Memory B cell (primary cell): Measurements from ENCODE around the gene PFKP.
"Not testable (repeated sequence)": the region's sequence is repeated elsewhere in the genome, so short reads cannot be mapped to it uniquely, and the experiment has no call there.

Experiments used
- ATAC-seq: fragments of 150-1000 bp; cut with Tn5 transposase; 2 replicates; pipeline ENCODE4 v1.10.0; 2021; ENCODE audit warnings: low read depth, mild to moderate bottlenecking, moderate library complexity
- DNase-seq, 2 donors: peaks; one replicate each; pipeline ENCODE4 v3.0.0; 2022; ENCODE audit warnings: low spot score in 2 of 2
- H3K27ac Mint-ChIP-seq: one replicate; pipeline ENCODE4 v1.8.0; 2022; ENCODE audit warnings: mild to moderate bottlenecking, moderate library complexity, mixed read lengths
- H3K27me3 Mint-ChIP-seq: one replicate; pipeline ENCODE4 v1.8.0; 2022; ENCODE audit warnings: mixed read lengths
- H3K36me3 Mint-ChIP-seq: one replicate; pipeline ENCODE4 v1.8.0; 2022; ENCODE audit warnings: mild to moderate bottlenecking, mixed read lengths
- H3K4me1 Mint-ChIP-seq: one replicate; pipeline ENCODE4 v1.8.0; 2022; ENCODE audit warnings: mixed read lengths
- H3K4me3 Mint-ChIP-seq: one replicate; pipeline ENCODE4 v1.8.0; 2022; ENCODE audit warnings: mild to moderate bottlenecking, moderate library complexity, mixed read lengths
- H3K9me3 Mint-ChIP-seq: one replicate; pipeline ENCODE4 v1.8.0; 2022; ENCODE audit warnings: mixed read lengths

PFKP gene

DNA sequence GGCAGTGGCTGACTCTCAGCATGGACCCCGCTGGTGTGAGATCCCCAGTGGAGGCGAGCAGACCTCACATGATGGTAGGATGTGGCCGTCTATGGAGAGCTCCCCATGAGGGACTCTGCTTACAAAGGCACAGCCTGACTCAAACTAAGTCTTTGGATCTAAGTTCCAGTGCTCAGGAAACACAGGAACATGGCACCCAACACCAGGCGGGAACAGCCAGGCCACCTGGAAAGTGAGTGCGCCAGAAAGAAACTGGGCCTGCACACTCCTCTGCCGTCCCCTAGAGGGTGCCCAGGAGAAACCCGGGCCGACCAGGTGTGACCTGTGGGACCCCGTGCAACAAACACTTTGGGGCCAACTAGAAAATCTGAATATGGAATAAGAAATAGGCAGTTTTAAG lies 95.2 kb downstream of the PFKP start:
- ATAC-seq (no peak), DNase-seq (no peak)
- Mint-ChIP-seq H3K9me3 (no peaks in the 10 kb centered on the region), H3K27me3 (no peaks in the 10 kb centered on the region), H3K27ac (no peak overlapping the region), H3K4me3 (no peak overlapping the region), H3K4me1 (no peaks in the 10 kb centered on the region), H3K36me3 (peaks cover 51% of the 10 kb centered on the region)

GRCh38 chr10:3163879-3164278 lies 96.5 kb downstream of the PFKP start:
- Mint-ChIP-seq H3K36me3 (peaks cover 48% of the 10 kb centered on the region), H3K27me3 (no peaks in the 10 kb centered on the region), H3K9me3 (no peaks in the 10 kb centered on the region)

GRCh38 chr10:3165196-3165595 lies 97.8 kb downstream of the PFKP start:
- DNase-seq (no peak), ATAC-seq (no peak)
- Mint-ChIP-seq H3K27me3 (no peaks in the 10 kb centered on the region), H3K4me1 (peaks cover 2% of the 10 kb centered on the region), H3K4me3 (no peak overlapping the region), H3K27ac (no peak overlapping the region), H3K36me3 (peaks cover 43% of the 10 kb centered on the region), H3K9me3 (no peaks in the 10 kb centered on the region)

More at GRCh38 chr10:3163879-3164278, 96.5 kb downstream of the PFKP start:
- Mint-ChIP-seq H3K4me3 (no peak overlapping the region), H3K4me1 (no peaks in the 10 kb centered on the region), H3K27ac (no peak overlapping the region)
- no peak for DNase-seq
- ATAC-seq: no peak

DNA sequence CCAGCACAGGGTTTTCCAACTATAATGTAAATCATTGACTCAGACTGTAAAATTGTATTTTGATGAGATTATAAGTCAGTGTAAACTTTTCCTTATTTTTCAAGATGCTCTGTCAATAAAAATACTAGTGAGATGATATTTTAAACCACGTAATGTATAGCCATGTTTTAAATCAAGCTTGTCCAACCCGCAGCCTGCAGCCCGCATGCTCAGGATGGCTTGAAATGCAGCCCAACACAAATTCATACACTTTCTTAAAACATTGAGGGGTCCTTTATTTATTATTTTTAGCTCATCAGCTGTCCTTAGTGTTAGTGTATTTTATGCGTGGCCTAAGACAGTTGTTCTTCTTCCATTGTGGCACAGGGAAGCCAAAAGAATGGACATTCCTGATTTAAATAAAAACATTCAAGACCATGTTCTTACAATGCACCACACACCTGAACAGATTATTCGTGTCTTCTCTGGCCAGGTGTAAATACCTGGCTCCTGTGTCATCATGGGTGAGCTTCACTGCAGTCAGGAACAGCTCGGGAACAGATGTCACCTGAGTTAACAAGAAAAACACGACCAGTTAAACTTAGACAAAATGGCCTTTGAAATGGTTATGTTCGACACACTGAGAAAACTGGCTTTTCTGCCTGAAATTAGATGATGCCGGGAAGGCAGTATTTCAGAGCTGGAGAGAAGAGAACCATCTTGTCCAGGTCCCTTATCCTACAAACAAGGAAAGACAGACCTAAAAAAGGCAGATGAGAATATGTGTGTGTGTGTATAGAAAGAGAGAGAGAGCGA lies 99.3 kb downstream of the PFKP start:
- Mint-ChIP-seq H3K4me1 (peaks cover 2% of the 10 kb centered on the region), H3K27me3 (no peaks in the 10 kb centered on the region), H3K4me3 (no peak overlapping the region), H3K9me3 (no peaks in the 10 kb centered on the region), H3K36me3 (peaks cover 40% of the 10 kb centered on the region), H3K27ac (no peak overlapping the region)
- ATAC-seq: no peak
- DNase-seq: no peak

- H3K36me3 Mint-ChIP-seq: peaks cover 37% of the 10 kb centered on the region
- no peak overlapping the region for H3K27ac Mint-ChIP-seq
- no peaks in the 10 kb centered on the region for H3K27me3 Mint-ChIP-seq
Observed at GRCh38 chr10:3167611-3168330, 100.4 kb downstream of the PFKP start.

DNA sequence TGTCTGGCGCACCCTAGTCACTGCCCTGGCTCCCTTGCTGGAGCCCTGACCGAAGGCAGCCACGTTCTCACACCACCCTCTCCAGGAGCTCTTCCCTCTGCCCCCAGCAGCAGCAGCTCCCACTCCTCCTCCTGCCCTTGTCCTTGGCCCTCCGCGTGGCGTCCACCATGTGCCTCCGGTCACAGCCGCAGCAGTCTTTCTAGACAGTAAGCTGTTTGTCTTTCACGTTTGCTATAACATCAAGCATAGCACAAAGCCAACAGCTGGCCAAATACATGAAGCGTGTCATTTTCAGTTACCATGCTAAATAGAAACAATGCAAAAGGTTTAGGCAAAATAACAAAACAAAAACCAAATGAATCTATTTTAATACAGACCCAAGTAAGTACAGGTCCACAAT lies 101.9 kb downstream of the PFKP start:
- H3K27ac Mint-ChIP-seq: no peak overlapping the region
- no peak overlapping the region for H3K4me3 Mint-ChIP-seq
- H3K9me3 Mint-ChIP-seq: peaks cover 2% of the 10 kb centered on the region
- H3K36me3 Mint-ChIP-seq: peaks cover 32% of the 10 kb centered on the region
- H3K4me1 Mint-ChIP-seq: peaks cover 8% of the 10 kb centered on the region
- ATAC-seq (no peak), DNase-seq (no peak)
- H3K27me3 Mint-ChIP-seq: no peaks in the 10 kb centered on the region

More at GRCh38 chr10:3167611-3168330, 100.4 kb downstream of the PFKP start:
- Mint-ChIP-seq H3K4me1 (peaks cover 2% of the 10 kb centered on the region), H3K4me3 (no peak overlapping the region), H3K9me3 (no peaks in the 10 kb centered on the region)
- no peak for ATAC-seq
- DNase-seq: no peak

GRCh38 chr10:3169673-3170072 lies 102.3 kb downstream of the PFKP start:
- Mint-ChIP-seq H3K27ac (no peak overlapping the region), H3K27me3 (no peaks in the 10 kb centered on the region), H3K4me3 (no peak overlapping the region), H3K36me3 (peaks cover 32% of the 10 kb centered on the region), H3K4me1 (peaks cover 8% of the 10 kb centered on the region), H3K9me3 (peaks cover 2% of the 10 kb centered on the region)
- no peak for ATAC-seq
- DNase-seq: no peak

- H3K27me3 Mint-ChIP-seq, H3K4me1 Mint-ChIP-seq, ATAC-seq, DNase-seq, H3K9me3 Mint-ChIP-seq: not testable (repeated sequence)
- peaks cover 17% of the 10 kb centered on the region for H3K36me3 Mint-ChIP-seq
- peak overlapping the region; percentile 91 for H3K27ac Mint-ChIP-seq
- H3K4me3 Mint-ChIP-seq: peak overlapping the region; percentile 29
Observed at GRCh38 chr10:3171488-3171887, 104.1 kb downstream of the PFKP start.

DNA sequence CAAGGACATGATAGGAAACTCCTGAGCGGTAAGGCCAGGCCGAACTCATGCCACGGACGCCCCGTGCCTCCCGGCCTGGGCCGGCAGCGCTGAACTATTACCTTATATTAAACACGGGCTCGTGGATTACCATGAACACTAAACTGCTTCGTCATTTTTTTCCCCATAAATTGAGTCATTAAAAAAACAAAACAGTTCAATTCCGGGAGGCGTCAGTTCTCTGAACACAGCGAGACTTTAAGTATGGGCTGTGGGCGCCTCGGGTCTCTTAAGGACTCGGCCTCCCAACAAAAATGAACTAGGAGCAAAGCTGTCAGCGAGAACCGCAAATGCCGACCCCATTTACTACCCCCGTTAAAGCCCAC lies 104.7 kb downstream of the PFKP start:
- DNase-seq (no peak), ATAC-seq (no peak)

GRCh38 chr10:3172446-3173170 lies 105.3 kb downstream of the PFKP start, which contains the start of gene PITRM1:
TSS of gene PITRM1 (minus strand) at chr10:3172782. CDS start at chr10:3172772, 10 bp downstream.
- Mint-ChIP-seq H3K27me3 (no peaks in the 10 kb centered on the region), H3K9me3 (peaks cover 2% of the 10 kb centered on the region), H3K4me3 (peak within 1 kb of the TSS; percentile 91), H3K4me1 (peaks cover 9% of the 10 kb centered on the region), H3K36me3 (peaks cover 10% of the 10 kb centered on the region), H3K27ac (peak within 1 kb of the TSS; percentile 91)
- ATAC-seq (peak; percentile 83), DNase-seq (peak; percentile 96 to 99)

More for the DNA sequence above, 104.7 kb downstream of the PFKP start:
- no peaks in the 10 kb centered on the region for H3K27me3 Mint-ChIP-seq
- H3K9me3 Mint-ChIP-seq: peaks cover 2% of the 10 kb centered on the region
- H3K27ac Mint-ChIP-seq: peak overlapping the region; percentile 91
- peak overlapping the region; percentile 91 for H3K4me3 Mint-ChIP-seq
- H3K4me1 Mint-ChIP-seq: peaks cover 8% of the 10 kb centered on the region
- peaks cover 12% of the 10 kb centered on the region for H3K36me3 Mint-ChIP-seq

DNA sequence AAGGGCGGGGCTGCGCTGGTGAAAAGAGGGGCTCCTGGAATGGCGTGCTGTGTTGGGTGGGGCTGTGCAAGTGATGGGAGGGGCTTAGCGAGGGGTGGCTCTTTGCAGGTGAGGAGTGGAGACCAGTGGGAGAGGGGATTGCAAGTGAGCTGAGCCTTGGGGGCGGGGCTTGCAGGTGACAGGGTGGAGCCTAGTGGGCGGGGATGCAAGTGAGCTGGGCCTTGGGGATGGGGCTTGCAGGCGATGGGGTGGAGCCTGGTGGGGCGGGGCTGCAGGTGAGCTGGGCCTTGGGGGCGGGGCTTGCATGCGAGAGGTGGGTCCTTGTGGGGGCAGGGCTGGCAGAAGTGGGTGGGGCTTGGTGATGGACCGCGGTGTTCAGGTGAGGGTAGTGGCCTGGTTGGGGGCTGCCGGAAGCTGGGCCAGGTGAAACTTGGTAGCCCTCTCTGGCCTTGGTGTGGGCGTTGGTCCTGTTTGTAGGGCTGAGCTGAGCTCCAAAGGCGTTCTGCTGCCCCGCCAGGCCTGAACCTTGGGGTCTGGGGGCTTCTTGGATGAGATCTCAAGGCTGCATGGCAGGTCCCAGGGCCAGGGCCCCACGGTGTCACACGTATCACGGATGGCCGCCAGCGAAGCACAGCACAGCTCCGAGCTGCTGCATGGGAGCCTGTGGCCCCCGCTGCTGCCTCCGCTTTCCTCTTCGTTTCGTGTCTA lies 106.0 kb downstream of the PFKP start:
- peak; percentile 52 for ATAC-seq
- Mint-ChIP-seq H3K9me3 (peaks cover 2% of the 10 kb centered on the region), H3K27me3 (no peaks in the 10 kb centered on the region), H3K27ac (peak overlapping the region; percentile 91), H3K36me3 (peaks cover 7% of the 10 kb centered on the region), H3K4me1 (peaks cover 13% of the 10 kb centered on the region), H3K4me3 (peak overlapping the region; percentile 91)
- DNase-seq: peak in 1 of 2 donors; percentile 93

DNA sequence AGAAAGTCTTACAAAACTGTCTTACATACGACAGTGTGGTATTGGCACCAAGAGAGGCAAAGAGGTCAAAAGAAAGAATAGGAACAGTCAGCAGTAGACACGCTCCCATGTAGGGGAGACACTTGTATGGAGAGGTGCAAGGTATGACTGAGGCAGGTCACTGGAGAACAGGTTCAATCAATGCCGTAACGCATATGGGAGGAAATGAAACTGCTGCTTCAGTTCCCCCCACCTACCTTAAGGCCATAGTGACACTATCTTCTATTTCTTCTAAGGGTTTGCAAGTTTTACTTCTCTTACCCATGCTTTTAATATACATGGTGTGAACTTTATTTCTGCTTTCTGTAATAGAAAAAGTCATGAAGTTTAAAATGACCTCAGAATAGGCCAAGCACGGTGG lies 110.7 kb downstream of the PFKP start:
- peak; percentile 63 for ATAC-seq
- Mint-ChIP-seq H3K27ac (no peak overlapping the region), H3K4me3 (no peak overlapping the region), H3K36me3 (no peaks in the 10 kb centered on the region), H3K27me3 (peaks cover 7% of the 10 kb centered on the region), H3K4me1 (peaks cover 10% of the 10 kb centered on the region), H3K9me3 (peaks cover 3% of the 10 kb centered on the region)
- DNase-seq: peak in 1 of 2 donors; percentile 28

GRCh38 chr10:3179174-3179573 lies 111.8 kb downstream of the PFKP start:
- Mint-ChIP-seq H3K4me3 (no peak overlapping the region), H3K27ac (no peak overlapping the region), H3K36me3 (no peaks in the 10 kb centered on the region), H3K9me3 (peaks cover 3% of the 10 kb centered on the region), H3K27me3 (peaks cover 7% of the 10 kb centered on the region), H3K4me1 (peaks cover 7% of the 10 kb centered on the region)
- ATAC-seq: no peak
- no peak for DNase-seq
